ENCODE results near the gene UBXN2A. TPM values are rescaled to one million over a fixed set of nuclear protein-coding genes. Genes with fewer than 3 reads are reported as not detected.
A peak's percentile ranks its signal among the peaks of the same experiment; 100 is the strongest.

Gene UBXN2A
- total and polyA plus RNA-seq, 2 of the 8 experiments (the other 6 are each of a cell fraction or from before 2014, with no cell fraction given): 3.6 to 20.4 TPM

GRCh38 chr2:24024018-24024417, 83.8 kb downstream of the UBXN2A start:
- Histone ChIP-seq H3K79me2 (ENCODE audit: control insufficient read depth in 1 of 2, insufficient read depth in 2 of 2, low read length in 2 of 2) (peaks cover 0 to 7% of the 10 kb centered on the region in 2 experiments; a peak in 1 of 4 replicates), H3K4me3 (ENCODE audit: extremely low read depth in 1 of 4, insufficient read depth in 2 of 4, low read depth in 3 of 4, low read length in 4 of 4) (no peak overlapping the region), H3K4ac (replicated peaks; ENCODE audit: insufficient read length, low read depth, low read length) (no peak overlapping the region), H3K23ac (ENCODE audit: insufficient read length) (no peak overlapping the region), H2BK12ac (ENCODE audit: low read depth, low read length) (peak overlapping the region; percentile 96; the same call in 1 of the 2 replicates), H4K91ac (replicated peaks; ENCODE audit: insufficient read length, low read length) (peak overlapping the region; percentile 54), H3K79me1 (ENCODE audit: low read depth, low read length) (peaks cover 6% of the 10 kb centered on the region; the same call in 1 of the 2 replicates), H3K14ac (ENCODE audit: insufficient read length) (no peak overlapping the region), H4K8ac (ENCODE audit: extremely low read depth, insufficient read depth, low read length) (no peak overlapping the region; the same call in 1 of the 2 replicates), H3K56ac (replicated peaks; ENCODE audit: insufficient read length, low read depth, low read length) (no peak overlapping the region), H3K4me1 (replicated peaks in 1 of 4; ENCODE audit: control insufficient read depth in 3 of 4, insufficient read depth in 4 of 4, low read length in 3 of 4) (peaks cover 12 to 28% (median 21%) of the 10 kb centered on the region in 4 experiments), H3K9ac (replicated peaks in 1 of 4; ENCODE audit: extremely low read depth in 1 of 4, low read depth in 3 of 4, low read length in 3 of 4) (no peak overlapping the region), H3K18ac (ENCODE audit: extremely low read depth, low read length) (peak overlapping the region; percentile 62; the same call in 1 of the 2 replicates), H2AFZ (ENCODE audit: low read length) (no peak overlapping the region), H3K4me2 (ENCODE audit: insufficient read depth in 1 of 2, low read depth in 2 of 2, low read length in 2 of 2) (no peak overlapping the region), H3K36me3 (ENCODE audit: control insufficient read depth in 2 of 4, insufficient read depth in 4 of 4, low read length in 3 of 4) (peaks cover 0 to 17% (median 3%) of the 10 kb centered on the region in 4 experiments; a peak in 4 of 8 replicates), H2BK5ac (ENCODE audit: low read depth, low read length) (peak overlapping the region; percentile 97), H3K9me3 (ENCODE audit: insufficient read depth in 2 of 2, low read depth in 1 of 2, low read length in 1 of 2) (no peaks in the 10 kb centered on the region), H2BK120ac (replicated peaks; ENCODE audit: low read depth, low read length) (no peak overlapping the region), H3K27ac (ENCODE audit: low read depth, low read length) (no peak overlapping the region), H3K23me2 (ENCODE audit: low read depth, low read length) (no peaks in the 10 kb centered on the region), H4K5ac (ENCODE audit: insufficient read length, low read depth, low read length) (no peak overlapping the region), H2AK5ac (ENCODE audit: low read depth, low read length) (peak overlapping the region; percentile 99), H4K20me1 (replicated peaks in 1 of 2; ENCODE audit: control insufficient read depth in 1 of 2, insufficient read depth in 2 of 2, low read length in 2 of 2) (no peaks in the 10 kb centered on the region), H3K27me3 (replicated peaks in 1 of 4; ENCODE audit: control insufficient read depth in 3 of 4, extremely low read depth in 1 of 4, insufficient read depth in 3 of 4, low read length in 3 of 4) (no peaks in the 10 kb centered on the region), H2BK15ac (ENCODE audit: low read length) (peak overlapping the region; percentile 25; the same call in 1 of the 2 replicates), H2BK20ac (ENCODE audit: low read length) (no peak overlapping the region)
- FAIRE-seq (no peak), DNase-seq (ENCODE audit: low read depth in 1 of 2, low spot score in 2 of 2) (no peak)
- CTCF ChIA-PET (ENCODE audit: partially characterized antibody): interaction anchor here (0.6 to 3.4 kb wide), 7 partner anchors 9 to 684 kb away, joined by 3 to 31 read pairs (median 4); partner anchors contain the start of genes ATAD2B and TP53I3
- TF ChIP-seq SIX5 (IDR thresholded peaks at IDR 0.05; ENCODE audit: low read depth, low read length): no peak
- TF ChIP-seq EGR1 (IDR thresholded peaks at IDR 0.05; ENCODE audit: borderline replicate concordance, low read depth, low read length): no peak
- TF ChIP-seq BRCA1 (IDR thresholded peaks at IDR 0.05; ENCODE audit: low read depth, low read length): no peak
- TF ChIP-seq BCL11A (IDR thresholded peaks at IDR 0.05; ENCODE audit: low read depth in 2 of 2, low read length in 2 of 2): no peak
- no peak for TF ChIP-seq SIN3A (conservative IDR thresholded peaks at IDR 0.05 in 1 of 2, IDR thresholded peaks at IDR 0.05 in 1 of 2; ENCODE audit: low read depth in 1 of 2, low read length in 2 of 2)
- TF ChIP-seq CREB1 (IDR thresholded peaks at IDR 0.05): no peak
- no peak for TF ChIP-seq POU5F1 (IDR thresholded peaks at IDR 0.05; ENCODE audit: low read depth, low read length)
- peak in 1 of 2 experiments; percentile 43; a peak in 1 of 4 replicates for TF ChIP-seq RAD21 (IDR thresholded peaks at IDR 0.05 in 1 of 2, conservative IDR thresholded peaks at IDR 0.05 in 1 of 2; ENCODE audit: low read depth in 2 of 2, low read length in 2 of 2)
- TF ChIP-seq SUZ12 (IDR thresholded peaks at IDR 0.05; ENCODE audit: low read length): no peak
- TF ChIP-seq SP4 (IDR thresholded peaks at IDR 0.05; ENCODE audit: low read length): no peak
- TF ChIP-seq, protein P1, sequence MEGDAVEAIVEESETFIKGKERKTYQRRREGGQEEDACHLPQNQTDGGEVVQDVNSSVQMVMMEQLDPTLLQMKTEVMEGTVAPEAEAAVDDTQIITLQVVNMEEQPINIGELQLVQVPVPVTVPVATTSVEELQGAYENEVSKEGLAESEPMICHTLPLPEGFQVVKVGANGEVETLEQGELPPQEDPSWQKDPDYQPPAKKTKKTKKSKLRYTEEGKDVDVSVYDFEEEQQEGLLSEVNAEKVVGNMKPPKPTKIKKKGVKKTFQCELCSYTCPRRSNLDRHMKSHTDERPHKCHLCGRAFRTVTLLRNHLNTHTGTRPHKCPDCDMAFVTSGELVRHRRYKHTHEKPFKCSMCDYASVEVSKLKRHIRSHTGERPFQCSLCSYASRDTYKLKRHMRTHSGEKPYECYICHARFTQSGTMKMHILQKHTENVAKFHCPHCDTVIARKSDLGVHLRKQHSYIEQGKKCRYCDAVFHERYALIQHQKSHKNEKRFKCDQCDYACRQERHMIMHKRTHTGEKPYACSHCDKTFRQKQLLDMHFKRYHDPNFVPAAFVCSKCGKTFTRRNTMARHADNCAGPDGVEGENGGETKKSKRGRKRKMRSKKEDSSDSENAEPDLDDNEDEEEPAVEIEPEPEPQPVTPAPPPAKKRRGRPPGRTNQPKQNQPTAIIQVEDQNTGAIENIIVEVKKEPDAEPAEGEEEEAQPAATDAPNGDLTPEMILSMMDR (IDR thresholded peaks at IDR 0.05; ENCODE audit: control extremely low read depth in 1 of 3, insufficient read depth in 1 of 3, low read depth in 1 of 3, low read length in 3 of 3): peak in 2 of 3 experiments; percentile 22 to 37; a peak in 3 of 4 replicates
- WGBS, 2 experiments (ENCODE audit: extremely low coverage in 1 of 2, insufficient coverage in 1 of 2, insufficient read length in 1 of 2, insufficient replicate concordance in 2 of 2, low coverage in 1 of 2, low lambda C conversion rate in 2 of 2, missing lambda C conversion rate in 1 of 2): 85% methylated on average over 12 of the region's 12 CpGs; no CpG with 5 or more reads in 1 of the 2 experiments
- POLR2A ChIA-PET (ENCODE audit: partially characterized antibody): interaction anchor here (1.0 to 3.4 kb wide), 4 partner anchors 13 to 196 kb away, joined by 3 to 14 read pairs (median 6); partner anchors contain the start of gene TP53I3

Data from H1 (cell line).